ENCODE data around the gene SLC28A1. TPM values are rescaled to one million over a fixed set of nuclear protein-coding genes. Genes with fewer than 3 reads are reported as not detected.
"Not testable (repeated sequence)": the region's sequence is repeated elsewhere in the genome, so short reads cannot be mapped to it uniquely, and the experiment has no call there.

SLC28A1 gene
- total RNA-seq, 1 donor from 2014 or later: not detected

GRCh38 chr15:84924077-84924731 lies 39.7 kb downstream of the SLC28A1 start:
- Mint-ChIP-seq H3K4me3 (no peak overlapping the region), H3K4me1 (peaks cover 6% of the 10 kb centered on the region), H3K9me3 (peaks cover 3% of the 10 kb centered on the region), H3K27ac (ENCODE audit: unreplicated experiment) (no peak overlapping the region), H3K27me3 (ENCODE audit: low read depth) (no peaks in the 10 kb centered on the region), H3K36me3 (ENCODE audit: low read depth) (no peaks in the 10 kb centered on the region)
- TF ChIP-seq CTCF (conservative IDR thresholded peaks at IDR 0.05): no peak
- no peak for DNase-seq (ENCODE audit: low read depth, low spot score)

GRCh38 chr15:84924821-84925569 lies 40.5 kb downstream of the SLC28A1 start:
- H3K27me3 Mint-ChIP-seq (ENCODE audit: low read depth); H3K27ac Mint-ChIP-seq (ENCODE audit: unreplicated experiment); H3K9me3 Mint-ChIP-seq; H3K4me3 Mint-ChIP-seq; H3K4me1 Mint-ChIP-seq; H3K36me3 Mint-ChIP-seq (ENCODE audit: low read depth); DNase-seq (ENCODE audit: low read depth, low spot score): not testable (repeated sequence)

- no peak for DNase-seq (ENCODE audit: low read depth, low spot score)
- Mint-ChIP-seq H3K4me3 (no peak overlapping the region), H3K27ac (ENCODE audit: unreplicated experiment) (no peak overlapping the region), H3K9me3 (peaks cover 3% of the 10 kb centered on the region), H3K36me3 (ENCODE audit: low read depth) (no peaks in the 10 kb centered on the region), H3K27me3 (ENCODE audit: low read depth) (no peaks in the 10 kb centered on the region), H3K4me1 (peaks cover 6% of the 10 kb centered on the region)
- no peak for TF ChIP-seq CTCF (conservative IDR thresholded peaks at IDR 0.05)
Measured at GRCh38 chr15:84925906-84926305, 41.4 kb downstream of the SLC28A1 start.

DNA sequence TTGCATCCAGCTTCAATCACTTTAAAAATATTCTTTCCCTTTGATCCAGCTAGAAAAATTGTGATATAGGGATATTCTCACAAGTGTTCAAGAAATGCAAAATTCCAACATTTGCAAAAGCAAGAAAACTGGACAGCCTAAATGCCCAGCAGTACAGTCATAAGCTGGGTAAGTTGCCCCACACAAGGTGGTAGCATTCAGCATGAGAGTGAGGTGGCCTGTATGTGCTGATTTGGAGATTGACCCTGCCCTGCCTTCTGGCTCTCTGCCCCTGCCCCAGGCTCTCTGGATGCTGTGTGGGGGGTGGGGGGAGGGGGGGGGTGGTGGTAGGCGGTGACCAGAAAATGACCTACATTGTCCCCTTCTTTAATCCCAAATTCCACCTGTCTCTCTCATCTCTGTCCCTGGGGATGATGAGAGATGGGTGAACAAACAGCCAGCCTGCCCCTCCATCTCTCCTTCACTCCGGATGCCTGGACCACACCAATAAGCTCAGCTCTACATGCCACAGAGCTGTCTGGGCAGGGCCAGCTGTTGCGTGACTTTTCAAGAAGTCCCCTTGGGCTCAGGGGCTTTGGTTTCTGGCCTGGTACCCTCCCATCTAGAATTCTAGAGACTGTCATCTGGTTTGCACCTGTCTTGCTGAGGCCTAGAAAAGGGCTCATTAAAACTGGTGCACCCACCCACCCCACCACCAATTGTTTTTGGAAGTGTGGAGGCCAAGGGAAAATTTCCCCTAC lies 42.2 kb downstream of the SLC28A1 start:
- H3K4me3 Mint-ChIP-seq: no peak overlapping the region
- H3K9me3 Mint-ChIP-seq: peaks cover 3% of the 10 kb centered on the region
- H3K27me3 Mint-ChIP-seq (ENCODE audit: low read depth): no peaks in the 10 kb centered on the region
- no peak for DNase-seq (ENCODE audit: low read depth, low spot score)
- H3K36me3 Mint-ChIP-seq (ENCODE audit: low read depth): no peaks in the 10 kb centered on the region
- TF ChIP-seq CTCF (conservative IDR thresholded peaks at IDR 0.05): no peak
- peaks cover 6% of the 10 kb centered on the region for H3K4me1 Mint-ChIP-seq
- no peak overlapping the region for H3K27ac Mint-ChIP-seq (ENCODE audit: unreplicated experiment)

- no peaks in the 10 kb centered on the region for H3K36me3 Mint-ChIP-seq (ENCODE audit: low read depth)
- H3K4me1 Mint-ChIP-seq: peaks cover 6% of the 10 kb centered on the region
- DNase-seq (ENCODE audit: low read depth, low spot score): no peak
- H3K27ac Mint-ChIP-seq (ENCODE audit: unreplicated experiment): no peak overlapping the region
- no peak overlapping the region for H3K4me3 Mint-ChIP-seq
- TF ChIP-seq CTCF (conservative IDR thresholded peaks at IDR 0.05): no peak
- H3K27me3 Mint-ChIP-seq (ENCODE audit: low read depth): no peaks in the 10 kb centered on the region
- peaks cover 3% of the 10 kb centered on the region for H3K9me3 Mint-ChIP-seq
Measured at GRCh38 chr15:84928843-84929168, 44.3 kb downstream of the SLC28A1 start.

Data from neural crest cell (in vitro differentiated cells).